T-helper 1 cell treated with Interleukin-12 subunit alpha and Interleukin-12 subunit beta and Interleukin-4 antibody, amounts not matched to agents 30 μg/mL and 1 μg/mL, for 36 hours (primary cell): ENCODE measurements around the gene CAMTA1.

Experiments
- H3K27ac Mint-ChIP-seq: one replicate; pipeline ENCODE4 v1.8.0; 2021; ENCODE audit warnings: mild to moderate bottlenecking, mixed read lengths
- H3K27me3 Mint-ChIP-seq: one replicate; pipeline ENCODE4 v1.8.0; 2021; ENCODE audit warnings: low read depth, mixed read lengths
- H3K36me3 Mint-ChIP-seq: one replicate; pipeline ENCODE4 v1.8.0; 2021; ENCODE audit warnings: low read depth, mixed read lengths
- H3K4me1 Mint-ChIP-seq: one replicate; pipeline ENCODE4 v1.8.0; 2021; ENCODE audit warnings: low read depth, mixed read lengths
- H3K4me3 Mint-ChIP-seq: one replicate; pipeline ENCODE4 v1.8.0; 2021; ENCODE audit warnings: mild to moderate bottlenecking, moderate library complexity, mixed read lengths
- H3K9me3 Mint-ChIP-seq: one replicate; pipeline ENCODE4 v1.8.0; 2021; ENCODE audit warnings: mixed read lengths

CAMTA1 gene

DNA sequence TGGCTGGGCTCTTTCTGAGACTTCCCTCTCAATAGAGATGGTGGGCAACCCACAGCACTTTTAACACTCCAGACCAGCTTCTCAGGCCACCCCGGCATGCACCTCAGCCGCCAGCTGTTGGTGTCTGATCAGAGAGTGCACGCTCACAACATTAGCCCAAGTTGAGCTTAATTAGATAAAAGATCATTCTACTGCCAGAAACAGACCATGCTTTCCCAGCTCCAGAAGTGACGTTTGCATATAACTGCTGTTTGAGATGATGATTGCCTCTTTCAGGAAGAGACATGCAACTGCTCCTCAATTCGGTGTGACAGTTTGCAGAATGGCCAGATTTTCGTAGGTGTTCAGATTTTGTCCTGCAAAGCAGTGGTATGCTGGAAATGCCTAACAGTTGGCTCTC lies 700.6 kb downstream of the CAMTA1 start:
- no peak overlapping the region for H3K4me3 Mint-ChIP-seq
- H3K36me3 Mint-ChIP-seq = no peaks in the 10 kb centered on the region

DNA sequence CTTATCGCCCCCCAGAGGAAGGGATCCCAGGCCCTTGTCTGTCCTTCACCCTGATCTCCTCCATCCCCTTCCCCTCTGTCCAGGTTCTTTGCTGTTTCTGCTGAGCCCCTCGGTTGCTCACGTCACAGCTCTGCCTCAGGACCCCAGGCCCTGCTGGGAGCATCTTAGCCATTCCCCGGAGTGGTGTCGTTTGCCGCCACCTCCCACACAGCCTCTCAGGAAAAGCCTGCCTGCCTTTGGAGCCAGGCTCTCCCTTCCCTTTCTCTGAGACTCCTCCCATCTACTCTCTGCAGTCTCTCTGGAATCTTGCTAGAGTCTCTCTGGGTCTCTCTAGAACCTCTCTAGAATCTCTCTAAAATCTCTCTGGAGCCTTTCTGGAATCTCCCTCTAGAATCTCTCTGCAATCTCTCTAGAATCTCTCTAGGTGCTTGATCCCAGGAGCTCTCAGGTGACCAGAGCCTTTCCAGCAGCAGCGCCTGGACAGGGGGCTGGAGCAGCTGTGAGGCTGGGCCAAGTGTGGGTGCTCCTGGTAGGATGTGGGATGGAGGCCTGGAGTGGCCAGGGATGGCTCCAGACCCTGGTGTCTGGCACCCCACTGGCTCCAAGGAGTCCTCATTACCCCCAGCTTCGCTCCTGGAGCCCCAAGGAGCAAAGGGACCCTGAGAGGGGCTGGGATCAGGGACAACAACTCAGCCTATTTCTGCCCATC lies 702.7 kb downstream of the CAMTA1 start:
- Mint-ChIP-seq H3K27me3 (no peaks in the 10 kb centered on the region), H3K36me3 (no peaks in the 10 kb centered on the region), H3K4me3 (no peak overlapping the region), H3K27ac (no peak overlapping the region), H3K4me1 (no peaks in the 10 kb centered on the region), H3K9me3 (peaks cover 9% of the 10 kb centered on the region)

More for the DNA sequence above, 700.6 kb downstream of the CAMTA1 start:
- Mint-ChIP-seq H3K4me1 (no peaks in the 10 kb centered on the region), H3K9me3 (no peaks in the 10 kb centered on the region), H3K27ac (no peak overlapping the region), H3K27me3 (no peaks in the 10 kb centered on the region)

DNA sequence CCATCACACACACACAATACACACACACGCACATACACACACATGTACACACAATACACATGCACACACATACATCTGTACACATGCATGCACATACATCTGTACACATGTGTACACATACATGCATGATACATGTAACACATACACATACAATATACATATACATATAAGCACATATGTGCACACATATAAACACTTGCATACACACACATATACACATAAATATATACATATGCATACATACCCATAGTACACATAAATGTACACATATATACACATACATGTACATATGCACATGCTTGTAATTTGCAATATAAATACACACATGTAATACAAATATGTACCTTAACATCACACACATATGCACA lies 703.2 kb downstream of the CAMTA1 start:
- Mint-ChIP-seq H3K4me1 (no peaks in the 10 kb centered on the region), H3K27me3 (no peaks in the 10 kb centered on the region), H3K36me3 (no peaks in the 10 kb centered on the region), H3K27ac (no peak overlapping the region), H3K9me3 (peaks cover 14% of the 10 kb centered on the region), H3K4me3 (no peak overlapping the region)

DNA sequence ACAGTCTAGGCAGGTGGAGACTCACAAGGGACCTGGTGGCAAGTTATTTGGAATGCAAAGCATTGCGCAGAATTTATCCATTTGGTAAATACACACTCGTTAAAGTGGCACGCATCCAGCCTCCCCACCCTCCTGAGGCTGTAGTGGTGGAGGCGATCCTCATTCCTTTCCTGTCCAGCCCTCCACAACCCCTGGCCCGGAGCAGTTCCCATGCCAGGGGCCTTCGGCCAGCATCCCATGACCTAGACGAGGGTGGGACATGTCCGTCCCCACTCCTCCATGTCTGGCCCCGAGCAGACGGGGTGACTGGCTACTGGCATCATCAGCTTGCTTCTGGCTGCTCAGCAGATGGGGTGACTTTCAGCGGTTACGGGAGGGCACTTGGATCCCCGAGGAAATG lies 704.3 kb downstream of the CAMTA1 start:
- no peaks in the 10 kb centered on the region for H3K36me3 Mint-ChIP-seq
- peaks cover 14% of the 10 kb centered on the region for H3K9me3 Mint-ChIP-seq
- H3K27me3 Mint-ChIP-seq = no peaks in the 10 kb centered on the region
- no peak overlapping the region for H3K4me3 Mint-ChIP-seq
- H3K27ac Mint-ChIP-seq = no peak overlapping the region
- H3K4me1 Mint-ChIP-seq = no peaks in the 10 kb centered on the region

DNA sequence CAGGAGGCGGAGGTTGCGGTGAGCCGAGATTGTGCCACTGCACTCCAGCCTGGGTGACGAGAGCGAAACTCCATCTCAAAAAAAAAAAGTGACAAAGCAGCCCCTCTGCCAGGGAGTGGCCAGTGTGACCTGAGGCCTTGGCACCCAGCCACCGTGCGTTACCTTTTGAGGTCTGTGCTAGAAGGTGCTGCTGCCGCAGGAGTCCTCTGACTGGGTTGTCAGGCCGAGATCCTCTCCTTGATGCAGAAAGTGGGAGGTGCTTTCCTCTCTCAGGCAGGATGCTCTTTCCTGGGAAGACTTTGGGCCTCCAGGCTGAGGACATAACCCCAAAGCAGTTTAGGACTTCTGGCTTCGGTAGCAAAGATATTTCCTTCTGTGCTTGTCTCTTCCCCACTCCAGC lies 705.3 kb downstream of the CAMTA1 start:
- Mint-ChIP-seq H3K27me3 (no peaks in the 10 kb centered on the region), H3K4me1 (no peaks in the 10 kb centered on the region), H3K4me3 (no peak overlapping the region), H3K9me3 (peaks cover 14% of the 10 kb centered on the region), H3K27ac (no peak overlapping the region), H3K36me3 (no peaks in the 10 kb centered on the region)

DNA sequence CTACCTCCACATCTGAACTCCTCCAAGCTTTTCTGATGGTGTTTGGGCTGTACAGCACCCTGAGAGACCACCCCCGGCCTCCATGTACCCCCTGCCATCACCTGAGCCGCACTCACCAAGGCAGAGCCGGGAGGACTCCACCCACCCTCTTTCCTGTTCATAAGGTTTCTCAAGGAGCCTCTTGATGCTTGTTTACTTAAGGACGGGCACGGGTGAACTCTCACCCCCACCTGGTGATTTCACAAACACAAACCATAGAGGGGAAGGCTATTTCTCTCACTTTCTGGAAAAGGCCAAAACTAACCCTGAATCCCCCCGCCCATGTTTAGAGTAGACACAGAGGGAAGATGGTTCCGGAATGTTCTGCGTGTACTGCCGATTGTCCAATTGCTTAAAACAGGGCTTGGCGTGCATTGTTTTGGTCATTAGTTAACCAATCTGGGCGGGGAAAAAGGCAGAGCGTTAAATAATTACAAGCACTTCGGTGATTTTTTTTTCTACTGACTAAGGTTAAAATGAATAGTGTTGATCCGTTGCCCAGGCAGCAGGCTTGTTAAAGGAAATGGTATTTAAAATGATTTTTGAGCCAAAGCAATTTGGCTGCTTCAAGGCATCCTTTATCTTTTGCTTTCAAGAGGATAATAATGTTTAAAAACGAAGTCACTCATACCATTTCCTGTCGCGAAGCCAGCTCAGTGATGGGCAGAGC lies 706.0 kb downstream of the CAMTA1 start:
- H3K27ac Mint-ChIP-seq = no peak overlapping the region
- no peak overlapping the region for H3K4me3 Mint-ChIP-seq
- H3K4me1 Mint-ChIP-seq = no peaks in the 10 kb centered on the region
- H3K36me3 Mint-ChIP-seq = no peaks in the 10 kb centered on the region
- H3K27me3 Mint-ChIP-seq = no peaks in the 10 kb centered on the region
- H3K9me3 Mint-ChIP-seq = peaks cover 14% of the 10 kb centered on the region

DNA sequence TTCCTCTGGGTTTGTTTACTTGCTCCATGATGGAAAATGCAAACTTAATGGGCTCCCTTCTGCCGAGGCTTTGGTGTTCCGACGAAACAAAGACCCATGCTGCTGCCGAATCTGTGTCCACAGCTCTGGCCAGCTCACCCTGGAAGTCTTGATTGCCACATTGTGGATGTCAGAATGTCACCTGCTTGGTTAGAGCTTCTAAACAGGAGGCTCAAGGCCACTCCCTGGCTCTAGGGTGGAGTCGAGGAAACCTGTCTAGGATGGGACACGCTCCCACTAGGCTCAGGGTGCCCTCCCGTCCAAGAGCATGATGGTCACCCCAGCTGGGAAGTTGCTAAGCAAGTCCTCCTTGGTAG lies 706.5 kb downstream of the CAMTA1 start:
- Mint-ChIP-seq H3K4me3 (no peak overlapping the region), H3K4me1 (no peaks in the 10 kb centered on the region), H3K9me3 (peaks cover 14% of the 10 kb centered on the region), H3K27ac (no peak overlapping the region), H3K36me3 (no peaks in the 10 kb centered on the region), H3K27me3 (no peaks in the 10 kb centered on the region)

DNA sequence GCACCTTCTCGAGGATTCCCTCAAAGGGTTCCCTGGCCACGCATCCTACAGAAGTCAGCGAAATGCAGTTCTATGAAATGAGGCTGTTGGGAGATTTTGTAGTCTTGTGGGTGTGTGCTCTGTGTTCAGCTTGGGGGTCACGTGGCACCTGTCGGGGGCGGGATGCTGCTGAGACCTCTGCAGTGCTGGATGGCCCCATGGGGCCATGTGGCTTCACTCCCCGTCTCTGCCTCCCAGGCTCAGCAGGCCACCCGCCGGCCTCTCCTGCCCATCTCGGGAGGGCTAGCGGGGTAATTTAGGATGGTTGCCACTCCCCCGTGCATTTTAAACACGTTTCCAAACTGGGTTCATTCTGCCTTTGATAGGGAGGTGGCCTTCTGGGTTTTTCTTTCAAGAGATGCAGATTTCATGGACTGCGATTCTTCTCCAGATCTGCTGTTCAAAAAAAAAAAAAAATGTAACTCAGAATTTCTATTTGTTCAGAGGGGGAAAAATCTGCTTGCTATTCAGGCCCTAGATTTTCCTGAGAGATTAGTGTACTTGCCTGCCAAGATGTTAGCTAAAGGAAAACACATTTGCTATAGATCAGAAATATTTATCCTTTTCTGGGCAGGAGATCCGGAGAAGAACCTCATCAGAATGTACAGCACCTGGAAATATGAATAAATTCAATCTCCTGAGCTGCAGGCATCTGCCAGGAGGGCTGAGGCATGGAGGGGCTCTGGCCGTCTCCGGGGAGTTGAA lies 708.6 kb downstream of the CAMTA1 start:
- Mint-ChIP-seq H3K4me1 (no peaks in the 10 kb centered on the region), H3K9me3 (peaks cover 14% of the 10 kb centered on the region), H3K27me3 (no peaks in the 10 kb centered on the region), H3K4me3 (no peak overlapping the region), H3K36me3 (no peaks in the 10 kb centered on the region), H3K27ac (no peak overlapping the region)

DNA sequence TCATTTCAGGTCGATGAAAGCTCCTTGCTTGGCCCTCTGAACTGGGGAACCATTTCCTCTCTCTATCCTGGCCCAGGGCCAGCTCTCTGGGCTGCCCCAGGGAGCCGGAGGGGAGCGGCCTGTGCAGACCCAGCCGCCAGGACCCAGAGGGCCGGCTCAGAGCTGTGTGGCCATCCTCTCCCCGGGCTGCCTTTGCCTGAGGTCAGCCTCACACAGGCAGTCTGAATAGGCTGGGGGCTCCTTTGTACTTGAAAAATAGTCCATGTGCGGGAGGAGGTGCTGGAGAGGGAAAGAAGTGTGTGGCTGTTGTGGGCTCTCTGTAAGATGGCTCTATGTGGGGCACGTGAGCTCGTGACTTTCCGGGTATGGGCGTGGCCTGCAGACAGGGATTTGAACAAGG lies 710.7 kb downstream of the CAMTA1 start:
- no peaks in the 10 kb centered on the region for H3K27me3 Mint-ChIP-seq
- no peak overlapping the region for H3K27ac Mint-ChIP-seq
- H3K9me3 Mint-ChIP-seq = peaks cover 14% of the 10 kb centered on the region
- no peaks in the 10 kb centered on the region for H3K36me3 Mint-ChIP-seq
- H3K4me3 Mint-ChIP-seq = no peak overlapping the region
- no peaks in the 10 kb centered on the region for H3K4me1 Mint-ChIP-seq

DNA sequence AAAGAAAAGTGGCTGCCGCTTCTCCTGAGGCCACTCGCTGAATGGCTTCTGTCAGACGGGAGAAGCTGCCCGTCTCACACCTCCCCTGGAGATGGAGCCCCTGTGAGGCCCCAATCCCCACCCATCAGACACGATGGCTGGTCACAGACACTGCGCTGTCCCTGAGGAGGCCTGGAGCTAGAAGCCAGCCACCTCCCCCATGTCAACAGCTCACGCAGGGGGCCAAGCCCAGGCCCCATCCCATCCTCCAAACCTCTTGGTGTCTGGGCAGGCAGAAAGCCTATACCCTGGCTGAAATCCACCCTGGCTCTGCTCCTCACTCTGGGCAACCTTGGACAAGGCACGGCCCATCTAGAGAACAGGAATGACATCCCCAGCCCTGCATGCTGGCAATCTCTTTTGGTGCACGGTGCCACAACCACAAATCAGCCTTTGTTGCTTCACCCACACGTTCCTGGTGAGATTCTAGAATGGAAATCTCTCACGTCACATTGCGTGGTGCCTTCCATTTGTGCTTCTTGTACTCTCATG lies 711.9 kb downstream of the CAMTA1 start:
- Mint-ChIP-seq H3K36me3 (no peaks in the 10 kb centered on the region), H3K27me3 (no peaks in the 10 kb centered on the region), H3K27ac (no peak overlapping the region), H3K4me1 (no peaks in the 10 kb centered on the region), H3K9me3 (peaks cover 13% of the 10 kb centered on the region), H3K4me3 (no peak overlapping the region)

DNA sequence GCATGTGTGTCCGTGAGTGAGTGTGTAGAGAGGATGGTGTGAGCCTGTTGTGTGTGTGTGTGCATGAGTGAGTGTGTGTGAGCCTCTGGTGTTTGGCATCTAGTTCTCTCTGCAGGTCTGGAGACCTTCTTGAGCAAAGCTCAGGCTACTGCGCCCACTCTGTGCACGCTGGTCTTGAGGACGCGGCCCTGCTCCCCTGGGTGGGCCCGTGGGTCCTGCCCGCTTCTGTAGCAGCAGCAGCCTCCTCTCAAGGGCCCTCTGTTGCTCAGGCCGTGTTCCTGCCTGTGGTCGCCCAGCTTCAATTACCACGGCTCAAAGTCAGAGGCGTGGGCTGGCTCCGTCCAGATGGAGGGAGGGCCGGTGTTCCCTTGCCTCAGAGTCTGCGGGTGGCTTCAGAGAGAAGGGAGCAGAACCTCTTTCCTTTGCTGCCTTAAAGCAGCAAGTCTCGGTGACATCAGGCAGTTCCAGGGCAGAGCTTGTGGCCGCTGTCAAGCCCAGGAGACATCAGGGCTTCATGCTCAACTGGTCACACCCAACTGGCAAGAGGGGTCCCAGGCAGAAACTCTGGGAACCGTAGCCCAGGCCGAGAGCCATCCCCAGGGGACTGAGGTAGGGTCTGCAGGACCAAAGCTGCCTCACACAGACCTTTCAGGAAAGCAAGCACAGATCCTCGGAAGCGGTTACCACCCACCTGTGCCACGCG lies 715.3 kb downstream of the CAMTA1 start:
- Mint-ChIP-seq H3K36me3 (no peaks in the 10 kb centered on the region), H3K4me1 (no peaks in the 10 kb centered on the region), H3K27ac (no peak overlapping the region), H3K4me3 (no peak overlapping the region), H3K9me3 (no peaks in the 10 kb centered on the region), H3K27me3 (no peaks in the 10 kb centered on the region)

DNA sequence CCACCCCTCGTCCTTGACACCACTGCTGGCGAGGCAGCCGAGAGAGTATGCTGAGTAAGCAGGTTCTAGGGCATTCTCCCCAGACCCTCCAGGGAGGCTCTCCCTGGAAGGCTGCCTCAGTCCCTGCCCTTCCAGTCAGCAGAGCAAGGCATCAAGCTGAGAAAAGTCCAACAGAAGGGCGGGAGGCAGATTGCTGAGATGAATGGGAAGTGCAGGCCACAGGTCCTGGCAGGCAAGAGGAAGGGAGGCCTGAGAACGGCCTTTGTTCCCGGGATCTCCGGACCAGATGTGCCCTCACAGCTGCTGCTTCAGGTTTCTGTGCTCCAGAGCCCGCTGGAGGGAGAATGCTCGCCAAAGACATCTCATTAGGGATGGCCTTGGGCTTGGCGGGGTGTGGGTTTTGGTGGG lies 715.8 kb downstream of the CAMTA1 start:
- Mint-ChIP-seq H3K27ac (no peak overlapping the region), H3K4me1 (no peaks in the 10 kb centered on the region), H3K9me3 (no peaks in the 10 kb centered on the region), H3K4me3 (no peak overlapping the region), H3K27me3 (no peaks in the 10 kb centered on the region), H3K36me3 (no peaks in the 10 kb centered on the region)

DNA sequence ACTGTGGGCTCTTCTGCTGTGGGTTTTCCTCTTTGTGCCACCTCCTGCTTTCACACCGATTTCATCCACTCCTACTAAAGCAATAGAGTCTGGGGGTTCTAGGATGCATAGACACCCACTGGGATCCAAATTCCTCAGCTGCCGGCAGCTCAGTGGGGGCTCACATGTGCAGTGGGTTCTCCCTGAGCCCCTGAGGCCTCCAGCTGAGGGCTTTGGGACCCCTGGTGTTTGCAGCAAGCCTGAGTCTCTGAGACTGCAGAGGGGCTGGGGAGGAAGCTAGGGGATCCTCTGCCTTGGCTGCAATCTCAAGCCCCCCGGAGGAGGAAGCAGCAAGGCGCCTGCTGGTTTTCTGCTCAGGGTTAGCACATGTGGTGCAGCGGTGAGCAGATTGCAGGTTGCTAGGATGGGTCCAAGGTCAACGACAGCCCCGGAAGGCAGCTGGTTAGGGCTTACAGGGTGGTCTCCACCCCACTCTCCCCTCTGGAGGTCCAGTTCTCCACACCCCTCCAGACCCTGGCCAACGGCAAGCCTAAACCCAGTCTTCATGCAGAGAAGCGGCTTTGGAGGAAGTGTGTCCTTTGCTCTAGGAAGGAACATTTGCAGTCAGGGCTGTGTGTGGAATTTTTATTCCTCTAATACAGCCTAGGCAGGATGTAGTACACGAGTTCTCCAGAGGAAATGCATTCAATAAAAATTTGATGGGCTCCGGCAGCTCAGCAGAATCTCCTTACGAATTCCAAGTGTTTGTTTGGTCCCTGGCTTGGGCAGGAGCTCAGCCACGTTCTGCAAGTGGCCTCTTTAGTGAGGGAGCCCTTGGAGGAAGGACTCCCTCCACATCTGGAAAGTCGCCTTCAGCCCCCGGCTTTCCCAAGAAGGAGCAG lies 716.7 kb downstream of the CAMTA1 start:
- H3K9me3 Mint-ChIP-seq = no peaks in the 10 kb centered on the region
- H3K4me3 Mint-ChIP-seq = no peak overlapping the region
- no peak overlapping the region for H3K27ac Mint-ChIP-seq

More for the DNA sequence above, 716.7 kb downstream of the CAMTA1 start:
- Mint-ChIP-seq H3K36me3 (no peaks in the 10 kb centered on the region), H3K4me1 (no peaks in the 10 kb centered on the region), H3K27me3 (no peaks in the 10 kb centered on the region)
